Natural killer cell treated with Interleukin-12 subunit alpha and Interleukin-12 subunit beta and Interleukin-15 and Interleukin-18, amount 100 ng/mL, for 72 hours (primary cell): ENCODE measurements around the gene GMDS. TPM values are rescaled to one million over a fixed set of nuclear protein-coding genes. Genes with fewer than 3 reads are reported as not detected.
A peak's percentile ranks its signal among the peaks of the same experiment; 100 is the strongest.

Experiments
- ATAC-seq, 2 donors: fragments of 150-1000 bp; cut with Tn5 transposase in 1 of 2; sonication (Bioruptor Pico), chemical (Tn5 transposase) in 1 of 2; 2 replicates each; pipeline ENCODE4 v1.10.0; 2021
- DNase-seq: peaks from one replicate; pipeline ENCODE4 v3.0.0; 2022; ENCODE audit warnings: low spot score
- H3K27ac Mint-ChIP-seq, 2 donors: 1 replicate in 1 of 2; 2 replicates in 1 of 2; pipeline ENCODE4 v1.8.0; 2022; ENCODE audit warnings: mixed read lengths in 2 of 2, mild to moderate bottlenecking in 1 of 2, moderate library complexity in 1 of 2
- H3K27me3 Mint-ChIP-seq, 2 donors: 1 replicate in 1 of 2; 2 replicates in 1 of 2; pipeline ENCODE4 v1.8.0; 2022; ENCODE audit warnings: mixed read lengths in 2 of 2
- H3K36me3 Mint-ChIP-seq: one replicate; pipeline ENCODE4 v1.8.0; 2022; ENCODE audit warnings: mixed read lengths
- H3K4me1 Mint-ChIP-seq, 2 donors: 1 replicate in 1 of 2; 2 replicates in 1 of 2; pipeline ENCODE4 v1.8.0; 2022; ENCODE audit warnings: low read depth in 2 of 2, mixed read lengths in 2 of 2, mild to moderate bottlenecking in 1 of 2
- H3K4me3 Mint-ChIP-seq: one replicate; pipeline ENCODE4 v1.8.0; 2022; ENCODE audit warnings: mixed read lengths
- H3K9me3 Mint-ChIP-seq: 2 replicates; pipeline ENCODE4 v1.8.0; 2022; ENCODE audit warnings: mixed read lengths
- total RNA-seq, 2 donors: library from RNA; stranded (reverse); gene quantifications; one replicate each; pipeline ENCODE4 v1.2.3, GENCODE V29; 2022

GMDS gene
- total RNA-seq, 2 donors from 2014 or later = 23.7 to 39.4 TPM

- H3K27ac Mint-ChIP-seq = no peak overlapping the region
- H3K36me3 Mint-ChIP-seq = peaks cover 4% of the 10 kb centered on the region
- H3K9me3 Mint-ChIP-seq = no peaks in the 10 kb centered on the region
- peaks cover 37 to 38% of the 10 kb centered on the region in 2 donors for H3K4me1 Mint-ChIP-seq
- H3K27me3 Mint-ChIP-seq = no peaks in the 10 kb centered on the region
- H3K4me3 Mint-ChIP-seq = no peak overlapping the region
- no peak for ATAC-seq
- no peak for DNase-seq
These were observed 101.2 kb downstream of the GMDS start for GRCh38 chr6:2144210-2144609.

- H3K36me3 Mint-ChIP-seq = peaks cover 4% of the 10 kb centered on the region
- peak overlapping the region; percentile 11 for H3K4me3 Mint-ChIP-seq
- peaks cover 37 to 38% of the 10 kb centered on the region in 2 donors for H3K4me1 Mint-ChIP-seq
- peak in 1 of 2 donors; percentile 24 for ATAC-seq
- no peak overlapping the region for H3K27ac Mint-ChIP-seq
- H3K9me3 Mint-ChIP-seq = no peaks in the 10 kb centered on the region
- H3K27me3 Mint-ChIP-seq = no peaks in the 10 kb centered on the region
- DNase-seq = no peak
These were observed 103.6 kb downstream of the GMDS start for GRCh38 chr6:2141644-2142290.

GRCh38 chr6:2140438-2141128 is 104.8 kb downstream of the GMDS start:
- DNase-seq = no peak
- Mint-ChIP-seq H3K27ac (no peak overlapping the region), H3K4me1 (peaks cover 37 to 38% of the 10 kb centered on the region in 2 donors), H3K9me3 (no peaks in the 10 kb centered on the region), H3K36me3 (no peaks in the 10 kb centered on the region), H3K27me3 (no peaks in the 10 kb centered on the region), H3K4me3 (no peak overlapping the region)
- no peak for ATAC-seq

- DNase-seq (no peak), ATAC-seq (no peak)
- Mint-ChIP-seq H3K4me3 (no peak overlapping the region), H3K27me3 (no peaks in the 10 kb centered on the region), H3K27ac (no peak overlapping the region), H3K9me3 (no peaks in the 10 kb centered on the region), H3K36me3 (no peaks in the 10 kb centered on the region), H3K4me1 (peaks cover 8 to 10% of the 10 kb centered on the region in 2 donors)
These were observed 110.0 kb downstream of the GMDS start for GRCh38 chr6:2135401-2135800.

GRCh38 chr6:2134554-2134953 is 110.9 kb downstream of the GMDS start:
- DNase-seq (no peak), ATAC-seq (no peak)
- Mint-ChIP-seq H3K27ac (no peak overlapping the region), H3K4me1 (peaks cover 8 to 11% of the 10 kb centered on the region in 2 donors), H3K9me3 (no peaks in the 10 kb centered on the region), H3K4me3 (no peak overlapping the region), H3K27me3 (no peaks in the 10 kb centered on the region), H3K36me3 (no peaks in the 10 kb centered on the region)

- ATAC-seq (no peak), DNase-seq (no peak)
- Mint-ChIP-seq H3K9me3 (no peaks in the 10 kb centered on the region), H3K27me3 (no peaks in the 10 kb centered on the region), H3K4me3 (no peak overlapping the region), H3K36me3 (no peaks in the 10 kb centered on the region), H3K4me1 (peaks cover 13 to 15% of the 10 kb centered on the region in 2 donors), H3K27ac (no peak overlapping the region)
These were observed 111.6 kb downstream of the GMDS start for GRCh38 chr6:2133716-2134310.

GRCh38 chr6:2132916-2133315 is 112.5 kb downstream of the GMDS start:
- ATAC-seq = no peak
- DNase-seq = no peak
- H3K4me1 Mint-ChIP-seq = peaks cover 19 to 21% of the 10 kb centered on the region in 2 donors
- H3K4me3 Mint-ChIP-seq = no peak overlapping the region
- H3K9me3 Mint-ChIP-seq = no peaks in the 10 kb centered on the region
- H3K36me3 Mint-ChIP-seq = no peaks in the 10 kb centered on the region
- no peaks in the 10 kb centered on the region for H3K27me3 Mint-ChIP-seq
- H3K27ac Mint-ChIP-seq = no peak overlapping the region

- Mint-ChIP-seq H3K27me3 (no peaks in the 10 kb centered on the region), H3K4me1 (peaks cover 22 to 26% of the 10 kb centered on the region in 2 donors), H3K36me3 (no peaks in the 10 kb centered on the region), H3K4me3 (no peak overlapping the region), H3K27ac (peak overlapping the region in 1 of 2 donors; percentile 29), H3K9me3 (no peaks in the 10 kb centered on the region)
- DNase-seq (no peak), ATAC-seq (no peak)
These were observed 113.0 kb downstream of the GMDS start for GRCh38 chr6:2132416-2132815.

GRCh38 chr6:2129182-2129621 is 116.2 kb downstream of the GMDS start:
- Mint-ChIP-seq H3K27me3 (no peaks in the 10 kb centered on the region), H3K9me3 (no peaks in the 10 kb centered on the region), H3K36me3 (no peaks in the 10 kb centered on the region), H3K4me1 (peaks cover 31 to 40% of the 10 kb centered on the region in 2 donors), H3K27ac (peak overlapping the region; percentile 47 to 52), H3K4me3 (peak overlapping the region; percentile 65)
- DNase-seq = no peak
- peak; percentile 77 to 78 for ATAC-seq

- Mint-ChIP-seq H3K4me3 (peak overlapping the region; percentile 57), H3K9me3 (no peaks in the 10 kb centered on the region), H3K27me3 (no peaks in the 10 kb centered on the region), H3K27ac (peak overlapping the region; percentile 52 to 78), H3K36me3 (peaks cover 4% of the 10 kb centered on the region), H3K4me1 (peaks cover 31 to 40% of the 10 kb centered on the region in 2 donors)
- DNase-seq (peak; percentile 71), ATAC-seq (peak; percentile 80)
These were observed 117.9 kb downstream of the GMDS start for GRCh38 chr6:2127484-2127911.

GRCh38 chr6:2126351-2126750 is 119.1 kb downstream of the GMDS start:
- ATAC-seq = no peak
- Mint-ChIP-seq H3K36me3 (peaks cover 4% of the 10 kb centered on the region), H3K4me1 (peaks cover 35 to 46% of the 10 kb centered on the region in 2 donors), H3K27me3 (no peaks in the 10 kb centered on the region), H3K27ac (peak overlapping the region; percentile 52 to 78), H3K9me3 (no peaks in the 10 kb centered on the region), H3K4me3 (no peak overlapping the region)
- DNase-seq = no peak

- Mint-ChIP-seq H3K27me3 (no peaks in the 10 kb centered on the region), H3K9me3 (no peaks in the 10 kb centered on the region), H3K36me3 (peaks cover 4% of the 10 kb centered on the region)
These were observed 120.2 kb downstream of the GMDS start for GRCh38 chr6:2125158-2125557.

GRCh38 chr6:2124260-2124709 is 121.1 kb downstream of the GMDS start:
- Mint-ChIP-seq H3K36me3 (peaks cover 4% of the 10 kb centered on the region), H3K27ac (no peak overlapping the region), H3K27me3 (no peaks in the 10 kb centered on the region), H3K4me3 (no peak overlapping the region), H3K9me3 (no peaks in the 10 kb centered on the region), H3K4me1 (peaks cover 26 to 35% of the 10 kb centered on the region in 2 donors)
- DNase-seq (no peak), ATAC-seq (no peak)

More at GRCh38 chr6:2125158-2125557, 120.2 kb downstream of the GMDS start:
- Mint-ChIP-seq H3K4me1 (peaks cover 33 to 41% of the 10 kb centered on the region in 2 donors), H3K27ac (no peak overlapping the region), H3K4me3 (no peak overlapping the region)
- ATAC-seq (no peak), DNase-seq (no peak)

GRCh38 chr6:2120912-2121311 is 124.5 kb downstream of the GMDS start:
- H3K9me3 Mint-ChIP-seq = no peaks in the 10 kb centered on the region
- no peak overlapping the region for H3K4me3 Mint-ChIP-seq
- ATAC-seq = no peak
- H3K4me1 Mint-ChIP-seq = peaks cover 8 to 10% of the 10 kb centered on the region in 2 donors
- H3K27me3 Mint-ChIP-seq = no peaks in the 10 kb centered on the region
- no peak overlapping the region for H3K27ac Mint-ChIP-seq
- DNase-seq = no peak
- H3K36me3 Mint-ChIP-seq = peaks cover 4% of the 10 kb centered on the region
